Uterus (tissue), 4 donors: ENCODE data around the gene UNC45B. TPM values are rescaled to one million over a fixed set of nuclear protein-coding genes. Genes with fewer than 3 reads are reported as not detected.

ENCODE experiments used
- DNase-seq, 2 donors: peaks; one replicate each; pipeline ENCODE4 v3.0.0-alpha.2; 2019 to 2020
- H3K27ac ChIP-seq, 2 donors: fragments of 200-600 bp; sonication (generic); 1 replicate in 1 of 2; 2 replicates in 1 of 2; pipeline ENCODE4 v1.5.1; 2016 to 2018
- H3K27me3 ChIP-seq, 2 donors: fragments of 200-600 bp; sonication (generic); one replicate each; pipeline ENCODE4 v1.5.1; 2018 to 2019; ENCODE audit warnings: control low read depth in 1 of 2
- H3K36me3 ChIP-seq, 2 donors: fragments of 200-600 bp; sonication (generic); one replicate each; pipeline ENCODE4 v1.5.1; 2019; ENCODE audit warnings: control low read depth in 1 of 2
- H3K4me1 ChIP-seq, 2 donors: fragments of 200-600 bp; sonication (generic); one replicate each; pipeline ENCODE4 v1.5.1; 2018 to 2019; ENCODE audit warnings: control low read depth in 1 of 2
- H3K4me3 ChIP-seq, 2 donors: fragments of 200-600 bp; sonication (generic); 1 replicate in 1 of 2; 2 replicates in 1 of 2; pipeline ENCODE4 v1.5.1; 2018 to 2019; ENCODE audit warnings: mild to moderate bottlenecking in 1 of 2
- H3K9me3 ChIP-seq, 2 donors: fragments of 200-600 bp; sonication (generic); one replicate each; pipeline ENCODE4 v1.5.1; 2019; ENCODE audit warnings: control low read depth in 1 of 2
- POLR2A ChIP-seq, 2 donors: fragments of 450-650 bp; IDR thresholded peaks; one replicate each; pipeline ENCODE4 v1.6.1; 2016; ENCODE audit warnings: antibody characterized with exemption in 2 of 2, mild to moderate bottlenecking in 1 of 2, moderate library complexity in 1 of 2
- intact Hi-C: fragments of 100-400 bp; cut with DNase I; formaldehyde crosslinking; loops from one replicate; pipeline ENCODE4 v1.15.1; 2023; ENCODE audit warnings: low total_unique reads
- total RNA-seq, 4 donors: library from RNA; depleted of rRNA in 3 of 4; stranded (reverse); fragments of >200 nt in 3 of 4; gene quantifications; one replicate each; pipeline versions ENCODE4 v1.1.0 to v1.2.4, GENCODE V29; 2014 to 2023
- TF ChIP-seq, protein P1 (sequence below), 4 experiments: fragments of 200-600 bp in 2 of 4; fragments of 450-650 bp in 2 of 4; sonication (generic) in 2 of 4; IDR thresholded peaks; one replicate each; pipeline ENCODE4 v1.5.1; 2016 to 2019; ENCODE audit warnings: antibody characterized with exemption in 4 of 4, mild to moderate bottlenecking in 2 of 4, moderate library complexity in 1 of 4
- donor health status: DM: yes; HTN: yes; CAD: no.

Gene UNC45B
- total RNA-seq, 4 donors from 2014 or later, result 0.21 to 0.55 TPM; not detected in 2

DNA sequence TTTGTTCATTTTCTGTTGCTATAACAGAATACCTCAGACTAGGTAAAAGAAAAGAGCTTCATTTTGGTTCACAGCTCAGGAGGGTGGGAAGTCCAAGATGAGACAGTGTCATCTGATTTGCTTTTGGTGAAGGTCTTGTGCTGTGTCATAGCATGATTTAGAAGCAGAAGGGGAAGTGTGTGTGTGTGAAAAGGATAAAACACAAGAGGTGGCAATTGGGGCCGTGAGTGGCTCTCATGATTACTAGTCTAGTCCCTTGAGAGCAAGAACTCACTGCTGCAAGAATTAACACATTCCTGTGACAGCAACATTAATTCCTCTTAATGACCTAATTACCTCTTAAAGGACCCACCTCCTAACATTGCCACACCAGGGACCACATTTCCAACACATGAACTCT is 38.2 kb downstream of the UNC45B start:
- Histone ChIP-seq H3K4me1 (no peaks in the 10 kb centered on the region), H3K27ac (no peak overlapping the region), H3K36me3 (no peaks in the 10 kb centered on the region), H3K9me3 (no peaks in the 10 kb centered on the region), H3K27me3 (no peaks in the 10 kb centered on the region), H3K4me3 (no peak overlapping the region)
- no peak for DNase-seq
- TF ChIP-seq, protein P1, sequence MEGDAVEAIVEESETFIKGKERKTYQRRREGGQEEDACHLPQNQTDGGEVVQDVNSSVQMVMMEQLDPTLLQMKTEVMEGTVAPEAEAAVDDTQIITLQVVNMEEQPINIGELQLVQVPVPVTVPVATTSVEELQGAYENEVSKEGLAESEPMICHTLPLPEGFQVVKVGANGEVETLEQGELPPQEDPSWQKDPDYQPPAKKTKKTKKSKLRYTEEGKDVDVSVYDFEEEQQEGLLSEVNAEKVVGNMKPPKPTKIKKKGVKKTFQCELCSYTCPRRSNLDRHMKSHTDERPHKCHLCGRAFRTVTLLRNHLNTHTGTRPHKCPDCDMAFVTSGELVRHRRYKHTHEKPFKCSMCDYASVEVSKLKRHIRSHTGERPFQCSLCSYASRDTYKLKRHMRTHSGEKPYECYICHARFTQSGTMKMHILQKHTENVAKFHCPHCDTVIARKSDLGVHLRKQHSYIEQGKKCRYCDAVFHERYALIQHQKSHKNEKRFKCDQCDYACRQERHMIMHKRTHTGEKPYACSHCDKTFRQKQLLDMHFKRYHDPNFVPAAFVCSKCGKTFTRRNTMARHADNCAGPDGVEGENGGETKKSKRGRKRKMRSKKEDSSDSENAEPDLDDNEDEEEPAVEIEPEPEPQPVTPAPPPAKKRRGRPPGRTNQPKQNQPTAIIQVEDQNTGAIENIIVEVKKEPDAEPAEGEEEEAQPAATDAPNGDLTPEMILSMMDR (IDR thresholded peaks at IDR 0.05), result no peak
- TF ChIP-seq POLR2A (IDR thresholded peaks at IDR 0.05), result no peak
- intact Hi-C loops, result no loop called here

- Histone ChIP-seq H3K9me3 (no peaks in the 10 kb centered on the region), H3K4me3 (no peak overlapping the region), H3K36me3 (no peaks in the 10 kb centered on the region), H3K4me1 (no peaks in the 10 kb centered on the region), H3K27ac (no peak overlapping the region), H3K27me3 (no peaks in the 10 kb centered on the region)
- intact Hi-C loops, result no loop called here
- TF ChIP-seq POLR2A (IDR thresholded peaks at IDR 0.05), result no peak
- TF ChIP-seq, protein P1 (IDR thresholded peaks at IDR 0.05), result no peak
- DNase-seq, result no peak
These were observed 39.9 kb downstream of the UNC45B start for GRCh38 chr17:35187481-35187880.

- H3K36me3 ChIP-seq, result no peaks in the 10 kb centered on the region
- no peak for DNase-seq
- H3K4me1 ChIP-seq, result no peaks in the 10 kb centered on the region
- intact Hi-C loops, result no loop called here
- H3K27me3 ChIP-seq, result no peaks in the 10 kb centered on the region
- TF ChIP-seq, protein P1 (IDR thresholded peaks at IDR 0.05), result no peak
- no peak for TF ChIP-seq POLR2A (IDR thresholded peaks at IDR 0.05)
- H3K4me3 ChIP-seq, result no peak overlapping the region
- H3K9me3 ChIP-seq, result no peaks in the 10 kb centered on the region
- H3K27ac ChIP-seq, result no peak overlapping the region
These were observed 40.5 kb downstream of the UNC45B start for GRCh38 chr17:35188111-35188510.

GRCh38 chr17:35189291-35189690 is 41.7 kb downstream of the UNC45B start:
- Histone ChIP-seq H3K4me1 (no peaks in the 10 kb centered on the region), H3K9me3 (no peaks in the 10 kb centered on the region), H3K4me3 (no peak overlapping the region), H3K27ac (no peak overlapping the region), H3K36me3 (no peaks in the 10 kb centered on the region), H3K27me3 (no peaks in the 10 kb centered on the region)
- intact Hi-C loops, result no loop called here
- DNase-seq, result no peak
- TF ChIP-seq, protein P1 (IDR thresholded peaks at IDR 0.05), result no peak
- no peak for TF ChIP-seq POLR2A (IDR thresholded peaks at IDR 0.05)

- no peaks in the 10 kb centered on the region for H3K27me3 ChIP-seq
- TF ChIP-seq POLR2A (IDR thresholded peaks at IDR 0.05), result no peak
- TF ChIP-seq, protein P1 (IDR thresholded peaks at IDR 0.05), result no peak
- intact Hi-C loops, result no loop called here
These were observed 43.5 kb downstream of the UNC45B start for GRCh38 chr17:35191001-35191695.

More at GRCh38 chr17:35191001-35191695, 43.5 kb downstream of the UNC45B start:
- no peak for DNase-seq
- Histone ChIP-seq H3K36me3 (no peaks in the 10 kb centered on the region), H3K9me3 (no peaks in the 10 kb centered on the region), H3K27ac (no peak overlapping the region), H3K4me3 (no peak overlapping the region), H3K4me1 (no peaks in the 10 kb centered on the region)
